Dermis blood vessel endothelial cell (primary cell): Measurements from ENCODE around the gene FAM174C. TPM values are rescaled to one million over a fixed set of nuclear protein-coding genes. Genes with fewer than 3 reads are reported as not detected.

ENCODE experiments used
- DNase-seq: peaks from one replicate; pipeline ENCODE4 v3.0.0; 2010
- total RNA-seq: library from RNA; depleted of rRNA; stranded (reverse); fragments of >200 nt; gene quantifications from 2 replicates; pipeline ENCODE4 v1.2.3, GENCODE V29; 2014

FAM174C gene
- total RNA-seq, 1 donor from 2014 or later: 22.0 TPM

DNA sequence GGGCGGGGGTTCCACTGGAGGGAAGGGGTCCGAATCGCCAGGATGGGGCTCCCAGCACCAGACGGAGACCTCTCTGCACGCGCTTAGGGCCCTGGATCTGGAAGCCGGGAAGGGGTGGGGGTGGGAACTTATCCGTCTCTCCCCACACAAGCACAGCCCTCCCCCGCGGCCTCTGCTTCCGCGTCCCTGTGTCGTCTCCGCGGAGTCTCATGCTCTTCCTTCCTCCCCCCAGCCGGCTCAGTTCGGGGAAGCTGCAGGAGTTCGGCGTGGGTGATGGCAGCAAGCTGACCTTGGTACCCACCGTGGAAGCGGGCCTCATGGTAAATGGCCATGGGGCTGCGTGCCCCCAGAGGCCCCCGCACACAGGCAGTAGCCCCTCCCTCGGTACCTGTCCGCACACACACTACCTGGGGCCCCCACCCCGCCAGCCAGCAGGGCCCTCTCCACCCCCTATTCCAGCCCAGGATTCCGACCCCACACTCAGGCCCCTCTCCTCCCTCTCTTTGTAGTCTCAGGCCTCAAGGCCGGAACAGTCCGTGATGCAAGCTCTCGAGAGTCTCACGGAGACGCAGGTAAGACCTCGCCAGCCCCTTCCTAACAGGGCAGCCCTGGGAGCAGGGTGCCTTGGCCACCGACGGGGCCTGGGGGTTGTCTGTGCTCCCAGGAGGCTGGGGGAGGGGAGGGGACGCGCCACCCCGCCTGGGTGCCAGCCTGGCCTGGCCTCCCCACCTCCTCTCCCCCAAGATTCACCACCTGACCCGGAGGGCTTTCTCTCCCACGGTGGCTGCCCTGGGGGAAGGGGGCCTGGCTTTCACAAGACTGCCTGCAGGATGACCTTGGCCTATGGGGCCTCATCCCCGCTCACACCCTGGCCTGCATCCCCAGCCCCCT, 23.8 kb upstream of the FAM174C start:
- peak; percentile 77 for DNase-seq

DNA sequence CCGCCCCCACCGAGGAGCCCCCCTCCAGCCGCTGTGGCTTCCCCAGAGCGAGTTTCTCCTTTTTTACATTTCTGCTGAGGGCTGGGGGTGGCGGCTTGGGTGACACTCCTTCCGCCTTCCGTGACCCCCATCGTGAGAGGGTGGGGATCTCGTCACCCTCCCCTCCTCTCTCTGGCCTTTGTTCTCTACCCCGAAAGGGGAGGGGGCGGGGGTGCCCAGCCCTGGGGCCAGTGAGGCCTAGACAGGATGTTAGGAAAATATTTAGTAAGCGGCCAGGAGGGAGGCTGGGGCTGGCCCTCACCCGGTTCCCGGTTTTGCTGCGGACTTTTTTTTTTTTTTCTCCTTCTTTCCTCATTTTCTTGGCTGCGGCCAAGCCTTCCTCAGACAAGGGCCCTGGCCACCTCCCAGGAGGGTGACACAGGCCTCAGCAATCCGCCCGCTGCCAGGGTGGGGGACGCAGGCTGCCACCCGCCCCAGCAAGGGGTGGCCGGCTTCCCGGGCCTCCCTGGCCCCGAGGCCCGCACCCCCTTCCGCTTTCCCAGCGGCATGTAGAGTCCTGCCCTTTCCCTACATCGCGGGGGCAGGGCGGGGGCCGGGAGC, 23.0 kb upstream of the FAM174C start:
- peak; percentile 86 for DNase-seq

DNA sequence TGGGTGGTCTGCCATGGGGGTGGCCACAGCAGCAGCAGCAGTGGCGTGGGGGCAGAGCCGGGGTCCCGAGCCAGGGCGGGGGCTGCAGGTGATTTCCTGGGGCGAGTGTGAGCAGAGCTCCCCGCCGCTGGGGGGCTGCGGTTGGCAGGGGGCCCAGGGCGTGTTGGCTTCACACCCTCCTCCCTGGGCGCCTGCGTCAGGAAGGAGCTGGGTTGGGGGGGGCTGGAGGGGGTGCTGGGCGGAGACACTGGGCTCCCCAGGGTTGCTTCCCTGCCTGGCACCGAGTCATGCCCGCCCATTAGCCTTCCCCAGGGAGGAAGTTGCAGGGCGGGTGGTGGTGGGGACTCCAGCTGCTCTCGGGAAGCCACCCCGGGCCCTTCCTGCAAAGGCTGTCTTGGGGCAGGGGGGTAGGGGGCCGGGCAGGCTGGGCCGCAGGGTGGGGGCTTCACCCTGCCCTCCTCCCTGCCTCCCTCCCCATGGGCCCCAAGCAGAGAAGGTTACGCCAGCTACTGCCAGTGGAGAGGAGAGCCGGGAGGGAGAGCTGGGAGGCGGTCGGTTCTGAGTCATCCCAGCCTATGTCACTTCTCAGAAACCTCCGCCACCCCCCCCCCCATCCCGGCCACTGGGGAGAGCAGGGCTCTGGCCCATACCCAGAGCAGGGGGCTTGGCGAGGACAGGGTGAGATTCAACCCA, 22.4 kb upstream of the FAM174C start:
- peak; percentile 89 for DNase-seq

- no peak for DNase-seq
Observed at GRCh38 chr19:1253514-1254080, 21.7 kb upstream of the FAM174C start.

DNA sequence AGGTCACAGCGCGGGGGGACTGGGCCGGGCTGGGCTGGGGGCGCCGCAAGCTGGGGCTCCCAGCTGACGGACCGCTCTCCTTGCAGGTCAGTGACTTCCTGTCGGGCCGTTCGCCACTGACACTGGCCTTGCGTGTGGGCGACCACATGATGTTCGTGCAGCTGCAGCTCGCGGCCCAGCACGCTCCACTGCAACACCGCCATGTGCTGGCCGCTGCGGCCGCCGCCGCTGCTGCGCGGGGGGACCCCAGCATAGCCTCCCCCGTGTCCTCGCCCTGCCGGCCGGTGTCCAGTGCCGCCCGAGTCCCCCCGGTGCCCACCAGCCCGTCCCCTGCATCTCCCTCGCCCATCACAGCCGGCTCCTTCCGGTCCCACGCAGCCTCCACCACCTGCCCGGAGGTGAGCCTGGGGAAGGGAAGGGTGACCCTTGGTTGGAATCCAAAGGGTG, 21.2 kb upstream of the FAM174C start:
- no peak for DNase-seq

GRCh38 chr19:1254530-1255185, 20.7 kb upstream of the FAM174C start:
- no peak for DNase-seq

- DNase-seq: no peak
Observed at GRCh38 chr19:1255186-1256161, 19.9 kb upstream of the FAM174C start.

DNA sequence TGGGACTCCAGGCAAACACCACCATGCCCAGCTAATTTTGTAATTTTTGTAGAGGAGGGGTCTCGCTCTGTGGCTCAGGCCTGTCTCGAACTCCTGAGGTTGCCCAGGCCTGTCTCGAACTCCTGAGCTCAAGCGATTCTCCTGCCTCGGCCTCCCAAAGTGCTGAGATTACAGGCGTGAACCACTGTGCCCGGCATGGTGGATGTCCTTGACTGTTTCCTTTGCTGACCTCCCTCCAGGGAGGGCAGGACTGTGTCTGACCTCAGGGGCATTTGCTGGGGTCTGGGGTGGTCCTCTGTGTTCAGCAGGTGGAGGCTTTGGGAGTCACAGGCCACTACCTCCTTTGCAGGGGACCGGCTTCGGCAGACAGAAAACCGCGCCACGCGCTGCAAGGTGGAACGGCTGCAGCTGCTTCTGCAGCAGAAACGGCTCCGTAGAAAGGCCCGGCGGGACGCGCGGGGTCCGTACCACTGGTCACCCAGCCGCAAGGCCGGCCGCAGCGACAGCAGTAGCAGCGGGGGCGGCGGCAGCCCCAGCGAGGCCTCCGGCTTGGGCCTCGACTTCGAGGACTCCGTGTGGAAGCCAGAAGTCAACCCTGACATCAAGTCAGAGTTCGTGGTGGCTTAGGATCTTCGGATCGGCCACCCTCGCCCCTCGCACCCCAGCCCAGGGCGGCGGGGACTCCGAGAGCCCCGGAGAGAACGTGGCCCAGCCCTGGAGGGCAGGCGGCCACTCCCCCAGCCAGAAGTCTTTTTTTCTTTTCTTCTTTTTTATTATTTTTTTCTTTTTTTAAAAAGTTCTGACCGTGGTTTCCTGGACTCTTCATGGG, 18.5 kb upstream of the FAM174C start:
- DNase-seq: no peak

- DNase-seq: no peak
Observed at GRCh38 chr19:1257475-1258162, 17.7 kb upstream of the FAM174C start.

- no peak for DNase-seq
Observed at GRCh38 chr19:1258163-1258492, 17.2 kb upstream of the FAM174C start.

DNA sequence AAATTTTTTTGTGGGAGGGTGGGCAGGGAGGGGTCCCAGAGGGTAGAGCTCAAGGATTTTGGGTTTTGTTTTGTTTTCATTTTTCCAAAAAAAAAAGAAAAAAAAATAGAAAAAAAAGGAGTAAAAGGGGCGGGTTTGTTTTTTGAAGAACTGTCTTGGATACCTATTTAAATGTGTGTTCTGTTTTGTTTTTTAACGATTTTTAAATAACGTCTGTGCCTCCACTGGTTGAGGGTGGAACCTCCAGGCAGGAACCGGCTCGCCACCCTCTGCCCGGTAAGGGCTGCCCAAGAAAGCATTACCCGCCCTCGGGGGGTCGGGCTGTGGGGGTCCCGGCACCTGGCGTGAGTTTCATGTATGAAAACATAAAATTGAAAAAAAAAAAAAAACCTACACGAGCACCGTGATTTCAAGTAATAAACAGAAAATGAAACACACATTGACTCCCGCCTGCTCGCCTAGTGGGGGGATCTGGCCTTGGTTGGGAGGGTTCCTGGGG, 16.6 kb upstream of the FAM174C start:
- DNase-seq: no peak

- peak; percentile 72 for DNase-seq
Observed at GRCh38 chr19:1259206-1259875, 16.0 kb upstream of the FAM174C start.

DNA sequence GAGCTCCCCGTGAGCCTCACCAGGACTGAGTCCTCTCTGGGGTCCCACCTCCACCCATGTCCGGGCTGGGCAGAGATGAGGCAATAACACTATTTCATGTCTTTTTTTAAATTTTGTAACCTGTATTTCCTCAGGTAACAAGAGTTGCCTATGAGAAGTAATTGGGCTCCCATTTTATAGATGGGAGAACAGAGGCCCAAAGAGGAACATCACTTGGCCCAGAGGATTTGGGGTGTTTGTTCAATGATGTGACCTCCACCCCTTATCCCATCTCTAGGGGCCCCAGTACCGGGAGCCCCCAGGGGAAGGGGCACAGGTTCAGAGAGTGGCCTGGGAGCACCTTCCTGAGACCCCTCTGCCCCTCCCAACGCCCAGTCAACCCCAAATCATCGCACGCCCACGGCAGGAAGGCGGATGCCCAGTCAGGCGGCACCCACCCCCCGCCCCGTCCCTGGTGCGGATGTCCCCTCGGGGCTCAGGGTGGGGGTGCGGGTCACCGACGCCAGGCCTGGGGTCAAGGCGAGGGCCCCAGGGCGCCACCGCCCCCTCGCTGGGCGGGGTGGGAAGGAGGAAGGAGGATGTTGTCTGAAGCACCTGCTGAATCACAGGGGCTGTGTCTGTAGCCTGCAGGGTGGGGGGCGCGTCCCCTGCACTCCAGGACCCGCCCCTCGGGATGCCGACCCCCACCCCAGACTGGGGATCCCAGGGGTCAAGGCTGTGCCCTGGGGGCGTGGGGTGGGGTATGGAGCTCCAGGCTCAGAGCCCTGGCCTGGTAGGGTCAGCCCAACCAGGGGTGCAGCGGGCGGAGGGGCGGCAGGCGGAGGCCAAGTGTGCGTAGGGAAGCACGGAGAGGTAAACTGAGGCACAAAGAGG, 15.2 kb upstream of the FAM174C start:
- DNase-seq: no peak

DNA sequence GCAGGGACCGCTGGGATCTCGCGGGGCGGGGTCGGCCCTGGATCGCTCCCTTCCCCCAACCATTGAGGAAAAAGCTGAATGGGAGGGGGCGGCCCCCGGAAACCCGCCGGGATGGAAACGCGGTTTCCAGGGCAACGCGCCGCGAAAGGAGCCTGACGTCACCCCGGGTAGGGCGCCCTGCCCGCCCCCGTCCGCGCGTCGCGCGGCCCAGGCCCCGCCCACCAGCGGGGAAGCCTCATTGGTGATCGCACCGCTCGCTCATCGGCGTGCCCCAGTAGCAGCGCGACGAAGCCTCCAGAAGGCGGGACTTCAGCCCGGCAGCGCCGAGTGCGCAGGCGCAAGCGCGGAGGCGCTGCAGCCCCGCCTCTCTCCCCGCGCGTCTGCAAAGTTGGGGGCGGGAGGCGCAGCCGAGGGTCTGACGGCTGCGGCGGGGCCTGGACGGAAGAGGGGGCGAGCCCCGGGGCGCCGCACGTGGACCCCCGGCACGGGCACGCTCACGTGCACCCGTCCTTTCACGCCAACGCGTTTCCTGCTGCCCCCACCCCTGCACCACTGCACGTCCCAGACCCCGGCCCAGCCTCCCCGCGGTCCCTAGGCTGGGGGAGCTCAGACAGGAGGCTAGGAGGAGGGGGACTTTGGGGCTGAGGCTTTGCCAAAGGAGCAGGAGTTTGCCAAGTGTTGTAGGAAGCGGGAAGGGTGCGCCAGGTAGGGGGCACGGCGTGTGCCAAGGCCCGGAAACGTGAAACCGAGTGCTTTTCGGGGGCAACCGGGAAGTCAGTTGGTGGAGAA, 14.4 kb upstream of the FAM174C start:
- peak; percentile 98 for DNase-seq

GRCh38 chr19:1261538-1261797, 13.9 kb upstream of the FAM174C start:
- DNase-seq: no peak

GRCh38 chr19:1261798-1262622, 13.3 kb upstream of the FAM174C start:
- no peak for DNase-seq
